Astrocyte (in vitro differentiated cells and primary cell): Measurements from ENCODE around the gene RALGAPA2. TPM values are rescaled to one million over a fixed set of nuclear protein-coding genes. Genes with fewer than 3 reads are reported as not detected.

Source experiments
- DNase-seq: peaks from one replicate; pipeline ENCODE4 v3.0.0-alpha.2; 2010; ENCODE audit warnings: low read depth
- FAIRE-seq: peaks from 2 replicates; lab custom pipeline; 2011; peaks lifted over from hg19 to GRCh38; lab: Jason Lieb, UNC
- H2AFZ ChIP-seq: 2 replicates; pipeline ENCODE4 v1.6.0; 2012; ENCODE audit warnings: low read depth, low read length, inconsistent platforms
- H3K27ac ChIP-seq: 2 replicates; pipeline ENCODE4 v1.5.1; 2011; ENCODE audit warnings: low read depth, low read length, inconsistent platforms
- H3K27me3 ChIP-seq: 2 replicates; pipeline ENCODE4 v1.6.0; 2011; ENCODE audit warnings: low read length, inconsistent platforms; ENCODE audit not compliant: insufficient read depth
- H3K36me3 ChIP-seq: 2 replicates; pipeline ENCODE4 v1.5.1; 2011; ENCODE audit warnings: low read length, inconsistent platforms; ENCODE audit not compliant: insufficient read depth
- H3K4me1 ChIP-seq: 2 replicates; pipeline ENCODE4 v1.5.1; 2011; ENCODE audit warnings: low read length, inconsistent platforms; ENCODE audit not compliant: insufficient read depth
- H3K4me2 ChIP-seq: 2 replicates; pipeline ENCODE4 v1.6.0; 2012; ENCODE audit warnings: low read length, inconsistent platforms
- H3K4me3 ChIP-seq: 2 replicates; pipeline ENCODE4 v1.5.1; 2011; ENCODE audit warnings: low read depth, mild to moderate bottlenecking, low read length, inconsistent platforms; ENCODE audit not compliant: insufficient read depth
- H3K79me2 ChIP-seq: 2 replicates; pipeline ENCODE4 v1.6.0; 2012; ENCODE audit warnings: mild to moderate bottlenecking, low read length, inconsistent platforms; ENCODE audit not compliant: insufficient read depth
- H3K9ac ChIP-seq: 2 replicates; pipeline ENCODE4 v1.6.0; 2012; ENCODE audit warnings: mild to moderate bottlenecking, low read length, inconsistent platforms
- H3K9me3 ChIP-seq: 2 replicates; pipeline ENCODE4 v1.5.1; 2012; ENCODE audit warnings: low read depth, mild to moderate bottlenecking, low read length, inconsistent platforms; ENCODE audit not compliant: insufficient read depth
- H4K20me1 ChIP-seq: 2 replicates; pipeline ENCODE4 v1.6.0; 2012; ENCODE audit warnings: low read length, inconsistent platforms; ENCODE audit not compliant: insufficient read depth
- H3K27ac Mint-ChIP-seq: one replicate; pipeline ENCODE4 v1.8.0; 2021; ENCODE audit warnings: mild to moderate bottlenecking, mixed read lengths; ENCODE audit not compliant: unreplicated experiment
- H3K27me3 Mint-ChIP-seq: one replicate; pipeline ENCODE4 v1.8.0; 2021; ENCODE audit warnings: low read depth, mixed read lengths; ENCODE audit not compliant: unreplicated experiment
- H3K36me3 Mint-ChIP-seq: one replicate; pipeline ENCODE4 v1.8.0; 2021; ENCODE audit warnings: low read depth, mixed read lengths; ENCODE audit not compliant: unreplicated experiment
- H3K4me1 Mint-ChIP-seq: one replicate; pipeline ENCODE4 v1.8.0; 2021; ENCODE audit warnings: low read depth, mixed read lengths; ENCODE audit not compliant: unreplicated experiment
- H3K4me3 Mint-ChIP-seq: one replicate; pipeline ENCODE4 v1.8.0; 2021; ENCODE audit warnings: mild to moderate bottlenecking, moderate library complexity, mixed read lengths; ENCODE audit not compliant: unreplicated experiment
- H3K9me3 Mint-ChIP-seq: one replicate; pipeline ENCODE4 v1.8.0; 2021; ENCODE audit warnings: mild to moderate bottlenecking, mixed read lengths; ENCODE audit not compliant: unreplicated experiment
- EZH2 ChIP-seq: IDR thresholded peaks from 2 replicates; pipeline ENCODE4 v1.6.1; 2012; ENCODE audit warnings: mild to moderate bottlenecking, low read length, inconsistent platforms; ENCODE audit not compliant: insufficient read depth
- total RNA-seq: library from RNA; stranded (reverse); gene quantifications from 2 replicates; pipeline ENCODE4 v1.2.1, GENCODE V29; 2021
- TF ChIP-seq, protein P1 (sequence below): IDR thresholded peaks from 2 replicates; pipeline ENCODE4 v1.5.1; 2011; ENCODE audit warnings: low read depth, mild to moderate bottlenecking, inconsistent platforms, low read length, moderate library complexity; ENCODE audit not compliant: insufficient read depth

The RALGAPA2 gene
- total RNA-seq, 1 donor from 2014 or later, result 6.6 TPM

- no peaks in the 10 kb centered on the region for H3K79me2 ChIP-seq
- H3K4me1 ChIP-seq, result no peaks in the 10 kb centered on the region
- H3K9ac ChIP-seq, result no peak overlapping the region
- FAIRE-seq, result no peak
- Mint-ChIP-seq H3K27ac (no peak overlapping the region), H3K4me3 (no peak overlapping the region), H3K36me3 (no peaks in the 10 kb centered on the region), H3K4me1 (no peaks in the 10 kb centered on the region), H3K9me3 (no peaks in the 10 kb centered on the region), H3K27me3 (no peaks in the 10 kb centered on the region)
- no peaks in the 10 kb centered on the region for H3K9me3 ChIP-seq
- no peaks in the 10 kb centered on the region for H3K36me3 ChIP-seq
- H4K20me1 ChIP-seq, result no peaks in the 10 kb centered on the region
- H3K4me2 ChIP-seq, result no peak overlapping the region
- TF ChIP-seq EZH2, result no peak
- TF ChIP-seq, protein P1, sequence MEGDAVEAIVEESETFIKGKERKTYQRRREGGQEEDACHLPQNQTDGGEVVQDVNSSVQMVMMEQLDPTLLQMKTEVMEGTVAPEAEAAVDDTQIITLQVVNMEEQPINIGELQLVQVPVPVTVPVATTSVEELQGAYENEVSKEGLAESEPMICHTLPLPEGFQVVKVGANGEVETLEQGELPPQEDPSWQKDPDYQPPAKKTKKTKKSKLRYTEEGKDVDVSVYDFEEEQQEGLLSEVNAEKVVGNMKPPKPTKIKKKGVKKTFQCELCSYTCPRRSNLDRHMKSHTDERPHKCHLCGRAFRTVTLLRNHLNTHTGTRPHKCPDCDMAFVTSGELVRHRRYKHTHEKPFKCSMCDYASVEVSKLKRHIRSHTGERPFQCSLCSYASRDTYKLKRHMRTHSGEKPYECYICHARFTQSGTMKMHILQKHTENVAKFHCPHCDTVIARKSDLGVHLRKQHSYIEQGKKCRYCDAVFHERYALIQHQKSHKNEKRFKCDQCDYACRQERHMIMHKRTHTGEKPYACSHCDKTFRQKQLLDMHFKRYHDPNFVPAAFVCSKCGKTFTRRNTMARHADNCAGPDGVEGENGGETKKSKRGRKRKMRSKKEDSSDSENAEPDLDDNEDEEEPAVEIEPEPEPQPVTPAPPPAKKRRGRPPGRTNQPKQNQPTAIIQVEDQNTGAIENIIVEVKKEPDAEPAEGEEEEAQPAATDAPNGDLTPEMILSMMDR, result no peak
- H3K4me3 ChIP-seq, result no peak overlapping the region
- no peaks in the 10 kb centered on the region for H3K27me3 ChIP-seq
- DNase-seq, result no peak
- no peak overlapping the region for H2AFZ ChIP-seq
- no peak overlapping the region for H3K27ac ChIP-seq
These were observed 155.0 kb downstream of the RALGAPA2 start for GRCh38 chr20:20557406-20557805.

DNA sequence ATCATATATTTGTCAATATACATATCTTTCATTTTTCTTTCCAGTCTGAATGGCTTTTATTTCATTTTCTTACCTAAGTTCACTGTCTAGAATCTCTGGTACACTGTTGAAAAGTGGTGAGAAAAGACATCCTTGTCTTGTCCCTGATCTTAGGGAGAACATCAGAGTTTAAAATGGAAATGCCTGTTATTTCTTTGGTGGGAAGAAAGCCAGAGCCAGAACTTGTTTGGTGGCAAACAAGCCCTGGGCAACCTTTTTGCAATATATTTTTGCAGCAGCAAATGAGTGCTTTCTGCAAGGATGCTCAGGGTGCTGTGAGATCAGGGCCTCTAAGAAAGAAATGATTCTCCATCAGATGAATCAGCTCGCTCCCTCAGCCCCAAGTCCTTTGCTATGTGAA is 156.6 kb downstream of the RALGAPA2 start:
- TF ChIP-seq EZH2, result no peak
- TF ChIP-seq, protein P1, result no peak
- no peaks in the 10 kb centered on the region for H4K20me1 ChIP-seq
- H2AFZ ChIP-seq, result no peak overlapping the region
- FAIRE-seq (no peak), DNase-seq (no peak)
- no peaks in the 10 kb centered on the region for H3K9me3 ChIP-seq
- no peak overlapping the region for H3K4me3 Mint-ChIP-seq
- no peak overlapping the region for H3K9ac ChIP-seq
- no peaks in the 10 kb centered on the region for H3K9me3 Mint-ChIP-seq
- H3K27ac ChIP-seq, result no peak overlapping the region
- H3K27me3 ChIP-seq, result no peaks in the 10 kb centered on the region
- H3K27me3 Mint-ChIP-seq, result no peaks in the 10 kb centered on the region
- no peaks in the 10 kb centered on the region for H3K36me3 ChIP-seq
- no peak overlapping the region for H3K4me3 ChIP-seq
- H3K4me1 ChIP-seq, result no peaks in the 10 kb centered on the region
- no peaks in the 10 kb centered on the region for H3K79me2 ChIP-seq
- no peak overlapping the region for H3K27ac Mint-ChIP-seq
- H3K36me3 Mint-ChIP-seq, result no peaks in the 10 kb centered on the region
- H3K4me1 Mint-ChIP-seq, result no peaks in the 10 kb centered on the region
- no peak overlapping the region for H3K4me2 ChIP-seq

GRCh38 chr20:20554951-20555350 is 157.5 kb downstream of the RALGAPA2 start:
- Histone ChIP-seq H3K4me2 (no peak overlapping the region), H3K4me1 (no peaks in the 10 kb centered on the region), H3K27ac (no peak overlapping the region), H3K27me3 (no peaks in the 10 kb centered on the region), H4K20me1 (no peaks in the 10 kb centered on the region), H3K9me3 (no peaks in the 10 kb centered on the region), H3K4me3 (no peak overlapping the region), H3K79me2 (no peaks in the 10 kb centered on the region), H3K9ac (no peak overlapping the region), H3K36me3 (no peaks in the 10 kb centered on the region), H2AFZ (no peak overlapping the region)
- Mint-ChIP-seq H3K27me3 (no peaks in the 10 kb centered on the region), H3K4me3 (no peak overlapping the region), H3K9me3 (no peaks in the 10 kb centered on the region), H3K4me1 (no peaks in the 10 kb centered on the region), H3K36me3 (no peaks in the 10 kb centered on the region), H3K27ac (no peak overlapping the region)
- FAIRE-seq (no peak), DNase-seq (no peak)
- TF ChIP-seq, protein P1, result no peak
- TF ChIP-seq EZH2, result no peak
